ENCODE measurements around the gene URB2.

GRCh38 chr1:229619002-229619401 lies 7.0 kb upstream of the URB2 start:
- TF ChIP-seq CTCF (IDR thresholded peaks at IDR 0.05): no peak
- no peak for TF ChIP-seq POLR2A (IDR thresholded peaks at IDR 0.05)
- no peak for TF ChIP-seq POLR2AphosphoS5 (IDR thresholded peaks at IDR 0.05)
